ENCODE data around the gene THBS3.

GRCh38 chr1:155202198-155202597 is 5.5 kb downstream of the THBS3 start:
- TF ChIP-seq PKNOX1 (IDR thresholded peaks at IDR 0.05) (no peak), NFRKB (IDR thresholded peaks at IDR 0.05) (no peak), SP1 (IDR thresholded peaks at IDR 0.05) (no peak), FOXK2 (IDR thresholded peaks at IDR 0.05) (no peak), BHLHE40 (IDR thresholded peaks at IDR 0.05; ENCODE audit: borderline replicate concordance) (no peak), ELF4 (IDR thresholded peaks at IDR 0.05) (no peak), SUZ12 (IDR thresholded peaks at IDR 0.05) (no peak), LEF1 (IDR thresholded peaks at IDR 0.05; ENCODE audit: borderline replicate concordance) (no peak), ARNT (IDR thresholded peaks at IDR 0.05) (no peak), FOXM1 (IDR thresholded peaks at IDR 0.05; ENCODE audit: borderline replicate concordance) (no peak)

Data from HEK293T (cell line).